ENCODE results near the gene DYSF.

The DYSF gene

DNA sequence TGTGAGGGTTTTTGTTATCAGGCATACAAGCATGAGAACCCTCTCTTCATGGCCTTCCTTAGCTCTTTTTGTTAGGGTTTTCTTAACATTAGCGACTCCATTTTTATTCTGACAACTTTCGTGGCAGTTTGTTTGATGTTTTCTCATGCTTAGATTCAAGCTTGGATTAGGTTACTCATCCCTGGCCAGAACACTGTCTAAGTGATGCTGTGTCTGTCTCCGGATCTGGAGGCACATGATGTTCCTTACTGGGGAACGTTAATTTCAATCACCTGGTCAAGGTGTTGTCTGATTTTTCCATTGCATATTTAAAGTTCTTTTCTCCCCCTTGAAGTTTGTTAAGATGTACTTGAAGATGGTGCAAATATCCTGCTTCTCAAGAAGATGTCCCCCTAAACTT is 40.7 kb downstream of the DYSF start:
- Histone ChIP-seq H3K9ac (ENCODE audit: low read depth, low read length, poor library complexity, severe bottlenecking) (no peak overlapping the region), H3K4me3 (ENCODE audit: low read length, poor library complexity, severe bottlenecking) (no peak overlapping the region), H3K27me3 (ENCODE audit: insufficient read depth, low read length, poor library complexity, severe bottlenecking) (no peaks in the 10 kb centered on the region), H3F3A (ENCODE audit: low read depth) (no peaks in the 10 kb centered on the region), H3K9me2 (replicated peaks; ENCODE audit: low read depth, low read length) (no peaks in the 10 kb centered on the region), H3K9me3 (ENCODE audit: insufficient read depth, low read depth, low read length) (no peaks in the 10 kb centered on the region), H3K79me2 (ENCODE audit: insufficient read depth, low read length) (no peaks in the 10 kb centered on the region), H4K20me1 (ENCODE audit: insufficient read depth, low read length, poor library complexity, severe bottlenecking) (no peaks in the 10 kb centered on the region), H3K4me2 (ENCODE audit: low read depth, low read length, poor library complexity, severe bottlenecking) (no peak overlapping the region), H2AFZ (ENCODE audit: low read length) (no peak overlapping the region), H3K36me3 (ENCODE audit: insufficient read depth, low read length) (no peaks in the 10 kb centered on the region), H3K4me1 (ENCODE audit: insufficient read depth, low read length, poor library complexity, severe bottlenecking) (no peaks in the 10 kb centered on the region)
- no peak for TF ChIP-seq CTCF (conservative IDR thresholded peaks at IDR 0.05; ENCODE audit: low read length)
- TF ChIP-seq EZH2phosphoT487 (IDR thresholded peaks at IDR 0.05; ENCODE audit: borderline replicate concordance), result no peak

- H3K9me2 ChIP-seq (replicated peaks; ENCODE audit: low read depth, low read length), result no peaks in the 10 kb centered on the region
- H3K27me3 ChIP-seq (ENCODE audit: insufficient read depth, low read length, poor library complexity, severe bottlenecking), result no peaks in the 10 kb centered on the region
- H3K36me3 ChIP-seq (ENCODE audit: insufficient read depth, low read length), result no peaks in the 10 kb centered on the region
- no peak overlapping the region for H3K9ac ChIP-seq (ENCODE audit: low read depth, low read length, poor library complexity, severe bottlenecking)
- TF ChIP-seq EZH2phosphoT487 (IDR thresholded peaks at IDR 0.05; ENCODE audit: borderline replicate concordance) (no peak), CTCF (conservative IDR thresholded peaks at IDR 0.05; ENCODE audit: low read length) (no peak)
- H3F3A ChIP-seq (ENCODE audit: low read depth), result no peaks in the 10 kb centered on the region
- H2AFZ ChIP-seq (ENCODE audit: low read length), result no peak overlapping the region
- no peak overlapping the region for H3K4me3 ChIP-seq (ENCODE audit: low read length, poor library complexity, severe bottlenecking)
- no peak overlapping the region for H3K4me2 ChIP-seq (ENCODE audit: low read depth, low read length, poor library complexity, severe bottlenecking)
- H3K79me2 ChIP-seq (ENCODE audit: insufficient read depth, low read length), result no peaks in the 10 kb centered on the region
- H4K20me1 ChIP-seq (ENCODE audit: insufficient read depth, low read length, poor library complexity, severe bottlenecking), result no peaks in the 10 kb centered on the region
- no peaks in the 10 kb centered on the region for H3K4me1 ChIP-seq (ENCODE audit: insufficient read depth, low read length, poor library complexity, severe bottlenecking)
- no peaks in the 10 kb centered on the region for H3K9me3 ChIP-seq (ENCODE audit: insufficient read depth, low read depth, low read length)
Measured at GRCh38 chr2:71494523-71495155, 41.3 kb downstream of the DYSF start.

DNA sequence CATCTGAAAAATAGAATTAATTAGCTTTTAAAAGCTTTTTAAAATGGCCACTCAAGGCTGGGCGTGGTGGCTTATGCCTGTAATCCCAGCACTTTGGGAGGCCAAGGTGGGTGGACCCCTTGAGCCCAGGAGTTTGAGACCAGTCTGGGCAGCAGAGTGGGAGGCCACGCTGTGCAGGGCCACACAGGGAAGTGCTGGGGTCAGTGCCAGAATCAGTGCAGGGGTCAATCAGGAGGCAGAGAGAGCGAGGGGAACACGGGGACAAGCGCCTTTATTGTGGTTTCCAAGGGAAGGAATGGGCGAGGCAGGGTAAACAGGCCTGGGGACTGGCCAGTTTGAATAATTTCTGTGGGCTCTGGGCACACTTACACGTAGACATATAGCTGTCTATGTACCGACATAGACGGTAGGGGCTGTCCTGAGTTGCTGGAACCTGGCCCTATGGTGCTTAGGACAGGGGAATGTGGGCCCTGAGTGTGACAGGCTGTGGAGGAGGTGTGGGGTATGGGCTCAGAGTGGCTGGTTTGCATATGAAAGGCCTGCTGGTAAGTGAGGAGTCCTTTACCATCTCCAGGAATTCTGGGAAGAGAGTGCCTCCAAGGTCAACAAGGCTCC is 42.9 kb downstream of the DYSF start:
- Histone ChIP-seq H3K36me3 (ENCODE audit: insufficient read depth, low read length) (no peaks in the 10 kb centered on the region), H3F3A (ENCODE audit: low read depth) (no peaks in the 10 kb centered on the region), H2AFZ (ENCODE audit: low read length) (no peak overlapping the region), H3K79me2 (ENCODE audit: insufficient read depth, low read length) (no peaks in the 10 kb centered on the region), H3K27me3 (ENCODE audit: insufficient read depth, low read length, poor library complexity, severe bottlenecking) (no peaks in the 10 kb centered on the region), H3K4me2 (ENCODE audit: low read depth, low read length, poor library complexity, severe bottlenecking) (no peak overlapping the region), H3K4me3 (ENCODE audit: low read length, poor library complexity, severe bottlenecking) (no peak overlapping the region), H3K9ac (ENCODE audit: low read depth, low read length, poor library complexity, severe bottlenecking) (no peak overlapping the region), H3K4me1 (ENCODE audit: insufficient read depth, low read length, poor library complexity, severe bottlenecking) (no peaks in the 10 kb centered on the region), H3K9me3 (ENCODE audit: insufficient read depth, low read depth, low read length) (no peaks in the 10 kb centered on the region), H3K9me2 (replicated peaks; ENCODE audit: low read depth, low read length) (no peaks in the 10 kb centered on the region), H4K20me1 (ENCODE audit: insufficient read depth, low read length, poor library complexity, severe bottlenecking) (no peaks in the 10 kb centered on the region)
- TF ChIP-seq EZH2phosphoT487 (IDR thresholded peaks at IDR 0.05; ENCODE audit: borderline replicate concordance) (no peak), CTCF (conservative IDR thresholded peaks at IDR 0.05; ENCODE audit: low read length) (no peak)
